ENCODE data around the gene SAP30.

Gene SAP30

DNA sequence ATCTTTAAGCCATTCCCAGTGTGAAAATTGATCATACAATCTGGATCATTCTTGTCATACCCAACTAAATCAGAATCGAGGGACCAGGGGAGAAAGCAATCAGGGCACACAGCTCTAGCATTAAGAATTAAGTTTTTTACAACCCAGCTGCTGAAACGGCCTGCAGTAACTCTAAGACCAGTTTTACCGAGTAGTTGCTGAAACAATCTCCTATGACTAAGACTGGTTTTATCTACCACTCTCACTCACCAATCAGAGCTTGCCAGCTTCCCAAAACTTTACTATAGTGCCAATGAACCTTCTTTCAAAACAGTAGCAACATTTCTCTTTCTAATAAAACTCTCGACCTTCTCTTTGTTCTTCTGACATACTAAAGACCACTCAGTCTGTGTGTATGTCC lies 2.8 kb upstream of the SAP30 start:
- peak; percentile 35 for DNase-seq

GRCh38 chr4:173370130-173370476 lies 651 bp upstream of the SAP30 start:
- peak; percentile 53 for DNase-seq

DNA sequence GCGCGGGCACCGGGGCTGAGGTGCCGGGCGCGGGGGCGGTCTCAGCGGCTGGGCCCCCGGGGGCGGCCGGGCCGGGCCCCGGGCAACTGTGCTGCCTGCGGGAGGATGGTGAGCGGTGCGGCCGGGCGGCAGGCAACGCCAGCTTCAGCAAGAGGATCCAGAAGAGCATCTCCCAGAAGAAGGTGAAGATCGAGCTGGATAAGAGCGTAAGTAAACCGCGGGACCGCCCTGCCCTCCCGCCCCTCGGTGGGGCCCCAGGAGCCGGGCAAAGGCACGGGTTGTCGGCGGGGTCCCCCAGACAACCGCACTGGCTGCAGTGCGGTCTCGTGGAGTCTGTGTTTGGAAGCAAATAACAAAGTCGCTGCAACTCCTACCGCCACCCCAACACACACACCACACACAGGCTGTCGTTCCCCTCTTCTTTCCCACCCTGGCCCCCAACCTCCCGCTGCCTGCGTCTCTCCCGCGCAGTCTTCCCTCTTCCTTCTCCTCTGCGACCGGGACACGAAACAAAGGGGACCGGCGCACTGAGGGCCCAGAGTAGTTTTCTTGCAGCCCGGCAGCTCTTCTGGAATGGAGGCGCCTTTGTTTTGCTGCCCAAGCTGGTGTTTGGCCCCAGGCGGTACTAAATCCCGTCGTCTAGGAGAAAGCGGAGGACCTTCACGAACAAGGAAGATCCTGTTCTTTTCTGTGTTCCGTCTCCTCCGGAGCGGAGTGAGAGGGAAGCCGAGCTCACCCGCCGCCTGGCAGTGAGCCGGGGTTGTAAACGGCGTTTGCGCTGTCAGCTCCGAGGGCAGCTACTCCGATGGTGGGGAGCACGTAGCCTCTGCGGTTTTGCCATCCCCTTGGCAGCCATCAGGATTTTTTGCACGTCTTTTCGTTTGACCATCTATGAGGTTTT lies 788 bp downstream of the SAP30 start:
- DNase-seq, result peak; percentile 56

DNA sequence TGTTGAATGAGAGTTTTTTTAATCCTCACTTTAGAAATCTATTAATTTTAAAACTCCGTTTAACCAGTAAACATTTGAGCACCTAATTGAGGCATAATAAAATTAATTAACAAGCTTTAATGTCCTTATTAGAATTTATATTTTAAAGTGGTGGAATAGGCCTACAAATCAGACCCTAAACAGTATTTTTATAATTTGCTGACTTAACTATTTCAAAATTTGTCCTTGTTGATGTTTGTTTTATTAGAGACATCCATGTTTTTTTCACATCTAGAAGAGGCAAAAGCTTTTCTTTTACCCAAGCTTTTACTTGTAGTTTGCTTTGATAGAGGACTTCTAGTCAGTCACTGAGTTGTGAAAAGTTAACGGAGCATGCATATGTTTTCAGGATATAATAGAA lies 3.8 kb downstream of the SAP30 start:
- DNase-seq, result no peak

DNA sequence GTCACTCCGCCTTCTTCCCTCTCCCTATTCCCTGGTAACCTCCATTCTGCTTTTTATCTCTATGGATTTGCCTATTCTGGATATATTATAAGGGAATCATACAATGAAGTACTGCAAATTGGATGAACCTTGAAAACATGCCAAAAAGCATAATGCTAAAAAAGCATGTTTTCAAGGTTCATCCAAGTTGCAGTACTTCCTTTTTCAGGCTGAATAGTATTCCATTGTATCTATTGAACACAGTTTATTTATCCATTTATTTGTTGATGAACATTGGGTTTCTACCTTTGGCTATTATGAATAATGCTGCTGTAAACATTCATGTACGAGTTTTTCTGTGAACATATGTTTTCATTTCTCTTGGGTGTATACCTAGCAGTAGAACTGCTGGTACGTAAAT lies 9.2 kb downstream of the SAP30 start:
- no peak for DNase-seq

DNA sequence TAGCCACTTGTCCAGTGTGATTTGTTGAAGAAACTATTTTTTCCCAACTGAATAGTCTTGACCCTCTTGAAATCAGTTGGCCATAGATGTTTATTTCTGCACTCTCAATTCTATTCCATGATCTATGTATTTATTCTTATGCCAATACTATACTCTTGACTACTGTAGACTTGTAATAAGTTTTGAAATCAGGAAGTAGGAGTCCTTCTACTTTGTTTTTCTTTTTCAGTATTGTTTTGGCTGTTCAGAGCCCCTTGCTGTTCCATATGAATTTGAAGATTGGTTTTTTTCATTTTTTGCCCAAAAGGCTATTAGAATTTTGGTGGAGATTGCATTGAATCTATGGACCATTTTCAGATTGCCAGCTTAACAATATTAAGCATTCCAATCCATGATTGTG lies 10.2 kb downstream of the SAP30 start:
- no peak for DNase-seq

DNA sequence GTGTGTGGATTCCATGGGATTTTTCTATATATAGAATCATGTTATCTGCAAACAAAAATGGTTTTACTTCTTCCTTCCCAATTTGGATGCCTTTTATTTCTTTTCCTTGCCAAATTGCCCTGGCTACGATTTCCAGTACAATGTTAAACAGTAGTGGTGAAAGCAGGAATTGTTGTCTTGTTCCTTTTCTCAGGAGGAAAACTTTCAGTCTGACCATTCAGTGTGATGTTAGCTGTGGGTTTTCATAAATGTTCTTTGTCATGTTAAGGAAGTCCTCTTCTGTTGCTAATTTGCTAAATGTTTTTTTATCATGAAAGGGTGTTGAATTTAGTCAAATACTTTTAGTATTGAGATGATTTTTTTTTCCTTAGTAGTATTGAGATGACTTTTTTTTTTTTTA lies 10.9 kb downstream of the SAP30 start:
- DNase-seq, result no peak

GRCh38 chr4:173382349-173382748 lies 11.6 kb downstream of the SAP30 start:
- no peak for DNase-seq

DNA sequence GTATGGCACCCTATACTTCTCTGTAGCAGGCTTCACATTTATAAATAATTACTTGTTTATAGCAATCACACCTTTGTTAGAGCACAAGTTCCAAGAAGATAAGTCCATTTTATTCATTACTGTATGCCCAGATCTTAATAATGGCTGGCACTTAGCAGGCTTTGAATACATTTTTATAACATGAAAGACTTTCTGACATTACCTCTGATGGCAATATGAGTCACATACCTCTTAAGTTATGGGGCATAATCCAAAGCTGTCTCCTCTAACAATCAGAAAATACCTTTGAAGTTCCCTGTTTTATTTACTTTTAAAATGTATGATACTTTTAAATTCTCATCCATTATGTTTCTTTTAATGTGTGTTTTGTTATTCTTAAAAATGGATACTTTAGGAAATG lies 16.0 kb downstream of the SAP30 start:
- no peak for DNase-seq

- no peak for DNase-seq
Observed at GRCh38 chr4:173391701-173392100, 20.9 kb downstream of the SAP30 start.

- no peak for DNase-seq
Observed at GRCh38 chr4:173397604-173398003, 26.9 kb downstream of the SAP30 start.

DNA sequence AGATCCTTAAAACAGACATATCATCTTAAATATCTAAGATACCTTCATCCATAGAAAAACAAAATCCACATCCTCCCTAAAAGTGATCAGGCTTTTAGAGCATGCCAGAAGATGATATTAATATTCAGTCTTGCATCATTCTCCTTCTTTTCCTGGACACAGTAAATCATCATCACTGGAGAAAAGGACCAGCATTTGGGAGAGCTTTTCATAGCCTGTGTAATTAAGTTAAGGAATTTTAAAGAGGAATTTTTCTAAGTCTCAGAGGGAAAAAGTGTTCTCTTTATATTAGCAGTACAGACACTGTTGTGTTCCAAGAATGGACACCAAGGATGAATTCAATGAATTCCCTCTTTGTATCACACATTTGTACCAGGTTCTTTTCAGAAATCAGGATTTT lies 27.5 kb downstream of the SAP30 start:
- no peak for DNase-seq

GRCh38 chr4:173398779-173399415 lies 28.1 kb downstream of the SAP30 start, which contains the start of gene SCRG1:
Gene SCRG1 (minus strand): TSS chr4:173399116. CDS start chr4:173391414, 7,702 bp downstream.
- DNase-seq, result no peak

DNA sequence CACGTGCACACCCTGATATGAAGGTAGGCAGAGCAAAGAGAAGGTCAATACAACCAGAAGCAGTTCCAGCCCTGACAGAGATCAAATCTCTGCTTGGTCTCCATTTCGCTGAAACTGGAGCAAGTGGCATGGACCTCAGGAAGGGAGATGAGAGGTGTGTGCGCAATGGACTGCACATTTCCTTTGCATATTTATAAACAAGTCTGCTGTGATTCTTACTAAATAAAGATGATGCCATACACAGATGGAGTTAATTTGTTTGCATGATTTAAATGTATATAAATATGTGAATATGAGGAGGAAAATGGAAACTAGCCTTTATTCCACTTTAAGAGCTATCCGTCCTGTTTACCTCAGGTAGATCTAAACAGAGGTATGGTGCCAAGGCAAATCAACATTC lies 30.3 kb downstream of the SAP30 start:
- DNase-seq, result no peak

DNA sequence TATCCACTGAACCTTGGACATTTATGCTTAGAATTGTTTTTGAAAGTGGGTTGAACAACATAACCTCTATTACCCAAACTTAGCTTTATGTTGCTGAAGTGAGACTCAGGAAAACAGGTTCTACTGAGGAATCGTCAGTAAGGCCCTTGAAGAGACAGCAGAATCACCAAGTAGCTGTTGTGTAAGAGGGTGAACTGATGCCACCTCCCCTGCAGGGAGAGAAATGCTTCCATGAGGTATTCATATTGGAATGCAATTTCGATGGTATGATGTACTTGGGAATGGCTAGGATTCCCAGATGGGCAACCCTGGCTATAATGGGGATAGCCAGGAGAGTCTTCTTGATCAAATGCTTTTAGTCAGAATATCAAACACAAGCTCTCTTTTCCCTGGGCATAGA lies 32.3 kb downstream of the SAP30 start:
- no peak for DNase-seq

DNA sequence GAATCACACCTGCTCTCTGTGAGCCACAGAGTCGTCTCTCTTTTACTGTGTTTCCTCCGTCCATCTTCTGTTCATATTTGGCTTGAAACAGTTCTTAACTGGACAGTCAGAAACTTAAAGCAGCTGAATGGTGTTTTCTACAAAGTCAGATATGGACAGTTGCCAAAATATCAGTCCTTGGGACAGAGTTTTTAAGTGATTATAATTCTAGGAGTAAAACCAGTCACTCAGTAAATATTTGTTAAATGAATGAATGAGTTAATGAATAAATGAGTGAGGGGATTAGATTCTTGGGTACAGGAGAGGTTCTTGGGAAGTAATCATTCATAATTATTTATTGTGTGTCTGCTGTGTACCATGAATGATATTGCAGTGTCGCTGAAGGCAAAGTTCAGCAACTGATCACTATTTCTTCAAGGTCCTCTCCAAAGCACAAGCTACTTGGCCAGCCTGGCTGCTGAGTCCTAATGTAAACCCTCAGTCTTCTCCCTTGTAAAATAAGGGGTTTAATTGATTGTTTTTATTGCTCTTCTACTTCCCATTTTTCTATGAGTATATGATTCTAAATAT lies 33.6 kb downstream of the SAP30 start:
- no peak for DNase-seq

- DNase-seq, result peak; percentile 3
Observed at GRCh38 chr4:173405840-173406606, 35.3 kb downstream of the SAP30 start.

- no peak for DNase-seq
Observed at GRCh38 chr4:173410079-173410478, 39.3 kb downstream of the SAP30 start.

GRCh38 chr4:173411106-173411693 lies 40.4 kb downstream of the SAP30 start:
- DNase-seq, result no peak

- no peak for DNase-seq
Observed at GRCh38 chr4:173413036-173413435, 42.3 kb downstream of the SAP30 start.

- DNase-seq, result no peak
Observed at GRCh38 chr4:173414456-173414855, 43.7 kb downstream of the SAP30 start.

DNA sequence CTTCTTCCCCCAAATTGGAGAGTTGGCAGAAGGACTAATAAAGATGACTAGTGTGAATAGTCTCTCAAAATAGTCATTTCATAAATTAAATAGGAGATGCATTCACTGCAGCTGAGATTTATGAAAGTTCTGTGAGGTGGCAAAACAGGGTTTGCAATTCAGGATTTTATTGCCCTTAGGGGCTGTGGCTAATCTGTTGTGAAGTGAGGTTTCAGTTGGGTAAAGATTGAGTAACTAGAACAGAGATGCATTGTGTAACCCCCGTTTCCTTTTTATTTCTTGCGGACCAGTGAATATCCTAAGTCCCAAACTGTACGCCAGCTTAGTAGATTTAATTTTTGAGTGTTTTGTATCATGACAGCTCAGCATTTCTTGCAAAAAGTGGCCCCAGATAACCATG lies 44.3 kb downstream of the SAP30 start:
- no peak for DNase-seq

All from activated CD4-positive, alpha-beta T cell treated with anti-CD3 and anti-CD28 coated beads, Interleukin-10, Interleukin-2, amounts not matched to agents 100 ng/mL and 50 ng/mL, durations not matched to agents 16 hours and 8 hours (primary cell).